Central memory CD8-positive, alpha-beta T cell (primary cell): ENCODE data around the gene TNFAIP8L3.
A peak's percentile ranks its signal among the peaks of the same experiment; 100 is the strongest.

ENCODE experiments used
- ATAC-seq: fragments of 150-1000 bp; cut with Tn5 transposase; replicated peaks from 2 replicates; pipeline ENCODE4 v1.10.0; 2022; ENCODE audit warnings: mild to moderate bottlenecking, moderate FRiP score, moderate number of reproducible peaks; ENCODE audit not compliant: poor library complexity, severe bottlenecking; ENCODE audit errors: extremely low read depth
- DNase-seq, 2 donors: peaks; one replicate each; pipeline ENCODE4 v3.0.0; 2021; ENCODE audit warnings: low spot score in 2 of 2
- H3K27ac Mint-ChIP-seq: one replicate; pipeline ENCODE4 v1.8.0; 2022; ENCODE audit warnings: low read depth, mild to moderate bottlenecking, moderate library complexity, mixed read lengths
- H3K27me3 Mint-ChIP-seq: one replicate; pipeline ENCODE4 v1.8.0; 2022; ENCODE audit warnings: mixed read lengths
- H3K36me3 Mint-ChIP-seq: one replicate; pipeline ENCODE4 v1.8.0; 2022; ENCODE audit warnings: mild to moderate bottlenecking, moderate library complexity, mixed read lengths; ENCODE audit not compliant: insufficient read depth
- H3K4me1 Mint-ChIP-seq: one replicate; pipeline ENCODE4 v1.8.0; 2022; ENCODE audit warnings: mixed read lengths
- H3K4me3 Mint-ChIP-seq: one replicate; pipeline ENCODE4 v1.8.0; 2022; ENCODE audit warnings: mild to moderate bottlenecking, moderate library complexity, mixed read lengths
- H3K9me3 Mint-ChIP-seq: one replicate; pipeline ENCODE4 v1.8.0; 2022; ENCODE audit warnings: mixed read lengths

Gene TNFAIP8L3

GRCh38 chr15:51093839-51094605 lies 684 bp downstream of the TNFAIP8L3 start:
- ATAC-seq (no peak), DNase-seq (no peak)
- Mint-ChIP-seq H3K4me1 (no peaks in the 10 kb centered on the region), H3K4me3 (peak overlapping the region; percentile 11), H3K9me3 (no peaks in the 10 kb centered on the region), H3K27ac (no peak overlapping the region), H3K36me3 (no peaks in the 10 kb centered on the region), H3K27me3 (peaks cover 94% of the 10 kb centered on the region)

GRCh38 chr15:51093488-51093838 lies 1.2 kb downstream of the TNFAIP8L3 start:
- H3K27me3 Mint-ChIP-seq, result peaks cover 96% of the 10 kb centered on the region

DNA sequence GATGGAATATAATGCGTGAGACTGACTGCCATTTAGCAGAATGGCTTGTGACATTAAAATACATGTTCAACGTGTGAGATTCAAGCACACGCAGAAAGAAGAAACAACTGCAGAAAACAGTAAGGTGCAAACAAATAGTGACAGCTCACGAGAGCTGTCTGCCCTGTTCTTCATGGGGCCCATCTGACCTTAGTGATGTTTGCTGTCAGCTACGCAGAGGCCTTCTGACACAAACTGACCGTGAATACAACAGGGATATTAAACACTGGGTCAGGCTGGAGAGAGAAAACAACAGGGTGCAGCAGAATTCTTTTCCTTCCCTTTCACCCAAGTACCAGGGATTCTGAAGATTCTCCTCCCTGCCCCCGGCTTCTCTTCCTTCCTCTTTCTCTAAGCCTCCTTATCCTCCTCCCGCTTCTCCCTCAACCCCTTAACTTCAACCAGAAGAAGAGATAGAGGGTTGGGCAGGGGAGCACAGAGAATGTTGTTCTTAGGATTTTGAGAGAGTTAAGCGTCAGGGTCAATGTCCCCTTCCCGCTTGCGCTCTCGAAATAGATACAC lies 2.1 kb downstream of the TNFAIP8L3 start:
- H3K27me3 Mint-ChIP-seq, result peaks cover 88% of the 10 kb centered on the region
- ATAC-seq (no peak), DNase-seq (no peak)
- H3K4me1 Mint-ChIP-seq, result no peaks in the 10 kb centered on the region
- H3K4me3 Mint-ChIP-seq, result no peak overlapping the region
- peaks cover 2% of the 10 kb centered on the region for H3K36me3 Mint-ChIP-seq
- no peak overlapping the region for H3K27ac Mint-ChIP-seq
- no peaks in the 10 kb centered on the region for H3K9me3 Mint-ChIP-seq

More at GRCh38 chr15:51093488-51093838, 1.2 kb downstream of the TNFAIP8L3 start:
- Mint-ChIP-seq H3K4me3 (peak overlapping the region; percentile 11), H3K27ac (no peak overlapping the region), H3K4me1 (no peaks in the 10 kb centered on the region), H3K9me3 (no peaks in the 10 kb centered on the region), H3K36me3 (no peaks in the 10 kb centered on the region)
- ATAC-seq (no peak), DNase-seq (no peak)

DNA sequence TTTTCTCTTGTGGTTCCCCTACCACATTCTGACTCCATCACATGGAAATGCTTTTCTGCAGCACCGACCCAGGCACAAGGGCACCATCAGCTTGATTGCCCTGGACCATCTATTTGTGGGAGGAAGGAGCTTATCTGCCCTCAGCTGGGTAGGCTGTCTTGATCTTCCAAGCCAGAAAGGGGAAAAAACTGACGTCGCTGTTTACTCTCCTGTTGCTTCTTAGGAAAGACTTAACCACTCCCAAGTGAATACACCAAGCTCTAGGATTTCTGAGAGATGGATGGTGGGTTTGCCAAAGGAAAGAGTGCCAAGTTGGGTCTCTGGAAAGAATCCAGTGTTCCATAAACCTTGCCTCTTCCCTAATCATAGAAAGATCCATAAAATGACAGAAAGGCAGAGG lies 4.0 kb downstream of the TNFAIP8L3 start:
- Mint-ChIP-seq H3K27ac (no peak overlapping the region), H3K4me3 (no peak overlapping the region), H3K4me1 (no peaks in the 10 kb centered on the region), H3K36me3 (peaks cover 2% of the 10 kb centered on the region), H3K27me3 (peaks cover 78% of the 10 kb centered on the region), H3K9me3 (no peaks in the 10 kb centered on the region)
- no peak for ATAC-seq
- DNase-seq, result no peak

- peaks cover 69% of the 10 kb centered on the region for H3K27me3 Mint-ChIP-seq
- no peaks in the 10 kb centered on the region for H3K9me3 Mint-ChIP-seq
- no peak overlapping the region for H3K27ac Mint-ChIP-seq
- DNase-seq (no peak), ATAC-seq (no peak)
- no peak overlapping the region for H3K4me3 Mint-ChIP-seq
- peaks cover 2% of the 10 kb centered on the region for H3K36me3 Mint-ChIP-seq
- H3K4me1 Mint-ChIP-seq, result no peaks in the 10 kb centered on the region
Observed at GRCh38 chr15:51089699-51090453, 4.8 kb downstream of the TNFAIP8L3 start.

DNA sequence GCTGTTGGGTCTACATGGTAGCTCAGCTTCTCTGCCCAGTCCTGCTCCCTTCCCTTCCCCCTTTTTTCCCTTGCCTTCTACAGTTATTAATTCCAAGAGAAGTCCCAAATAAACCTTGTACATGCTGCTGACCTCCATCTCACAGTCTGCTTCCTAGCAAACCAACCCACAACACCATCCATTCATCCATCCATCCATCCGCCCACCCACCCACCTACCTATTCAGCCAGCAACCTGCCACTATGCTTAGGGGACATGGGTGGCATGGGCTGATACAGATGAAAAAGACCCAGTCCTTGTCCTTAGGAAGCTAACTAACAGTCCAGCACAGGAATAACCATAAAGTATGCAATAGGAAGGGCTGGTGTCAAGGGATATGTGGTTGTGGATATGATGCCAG lies 5.7 kb downstream of the TNFAIP8L3 start:
- ATAC-seq (no peak), DNase-seq (no peak)
- Mint-ChIP-seq H3K4me3 (no peak overlapping the region), H3K9me3 (no peaks in the 10 kb centered on the region), H3K27ac (no peak overlapping the region), H3K27me3 (peaks cover 65% of the 10 kb centered on the region), H3K4me1 (no peaks in the 10 kb centered on the region), H3K36me3 (peaks cover 2% of the 10 kb centered on the region)

DNA sequence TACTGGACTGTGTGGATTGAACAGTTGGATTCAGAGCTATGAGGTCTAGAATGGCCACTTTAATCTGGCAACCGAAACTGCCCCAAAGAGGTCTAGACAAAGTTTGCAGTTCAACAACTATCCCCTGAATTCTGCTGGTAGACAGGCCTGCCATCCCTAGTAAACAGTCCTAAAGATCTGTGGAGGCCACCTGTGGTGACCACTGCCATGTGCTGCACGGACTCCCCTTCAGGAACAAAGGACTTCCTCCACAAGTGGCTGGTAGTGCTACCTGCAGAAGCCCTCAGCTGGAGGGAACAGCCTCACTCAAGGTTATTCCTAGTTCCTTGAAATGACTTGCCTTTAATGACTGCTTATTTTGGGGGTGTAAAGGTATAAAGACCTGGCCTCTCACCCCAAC lies 6.1 kb downstream of the TNFAIP8L3 start:
- Mint-ChIP-seq H3K27me3 (peaks cover 60% of the 10 kb centered on the region), H3K9me3 (no peaks in the 10 kb centered on the region), H3K4me1 (no peaks in the 10 kb centered on the region), H3K4me3 (no peak overlapping the region), H3K36me3 (peaks cover 2% of the 10 kb centered on the region), H3K27ac (no peak overlapping the region)
- ATAC-seq (no peak), DNase-seq (no peak)

DNA sequence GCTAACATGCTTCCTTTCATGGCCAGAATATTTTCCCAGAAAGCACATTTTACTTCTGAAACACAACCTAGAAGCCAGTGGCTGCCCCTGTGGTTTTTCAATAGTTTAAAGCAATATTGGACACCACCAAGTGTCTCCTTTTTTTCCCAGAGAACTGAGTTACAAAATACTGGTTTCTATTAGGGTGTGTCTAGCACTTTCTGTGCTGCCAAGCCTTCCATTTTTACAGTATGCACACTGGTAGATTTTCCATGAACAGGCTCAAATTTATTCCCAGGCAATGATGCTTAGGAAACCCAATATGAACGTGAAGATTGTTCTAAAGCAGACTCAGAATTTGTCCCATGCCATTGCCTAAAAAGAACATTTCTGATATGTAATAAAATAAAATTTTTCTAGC lies 7.2 kb downstream of the TNFAIP8L3 start:
- DNase-seq, result no peak
- Mint-ChIP-seq H3K9me3 (no peaks in the 10 kb centered on the region), H3K27ac (no peak overlapping the region), H3K36me3 (peaks cover 2% of the 10 kb centered on the region), H3K4me1 (no peaks in the 10 kb centered on the region), H3K4me3 (no peak overlapping the region), H3K27me3 (peaks cover 49% of the 10 kb centered on the region)
- ATAC-seq, result no peak

DNA sequence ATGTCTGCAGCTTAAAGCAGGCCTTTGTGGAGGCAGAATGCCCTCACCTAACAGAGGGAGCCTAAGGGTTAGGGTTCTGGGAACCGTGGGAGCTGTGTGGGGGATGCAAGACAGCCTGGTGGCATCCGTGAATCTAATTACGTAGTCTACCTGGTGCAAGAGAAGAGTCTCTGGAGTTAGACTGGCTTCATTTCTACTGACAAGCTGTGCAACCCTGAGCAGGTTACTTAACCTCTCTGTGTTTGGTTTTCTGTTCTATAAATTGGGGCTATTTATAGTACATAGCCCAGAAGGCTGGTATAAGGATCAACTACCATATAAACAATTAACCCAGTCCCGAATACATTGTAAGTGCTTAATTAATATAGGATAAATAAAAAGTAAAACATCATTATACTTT lies 8.3 kb downstream of the TNFAIP8L3 start:
- Mint-ChIP-seq H3K27ac (no peak overlapping the region), H3K4me1 (no peaks in the 10 kb centered on the region), H3K9me3 (no peaks in the 10 kb centered on the region), H3K27me3 (peaks cover 38% of the 10 kb centered on the region), H3K4me3 (no peak overlapping the region), H3K36me3 (peaks cover 2% of the 10 kb centered on the region)
- ATAC-seq (no peak), DNase-seq (no peak)

DNA sequence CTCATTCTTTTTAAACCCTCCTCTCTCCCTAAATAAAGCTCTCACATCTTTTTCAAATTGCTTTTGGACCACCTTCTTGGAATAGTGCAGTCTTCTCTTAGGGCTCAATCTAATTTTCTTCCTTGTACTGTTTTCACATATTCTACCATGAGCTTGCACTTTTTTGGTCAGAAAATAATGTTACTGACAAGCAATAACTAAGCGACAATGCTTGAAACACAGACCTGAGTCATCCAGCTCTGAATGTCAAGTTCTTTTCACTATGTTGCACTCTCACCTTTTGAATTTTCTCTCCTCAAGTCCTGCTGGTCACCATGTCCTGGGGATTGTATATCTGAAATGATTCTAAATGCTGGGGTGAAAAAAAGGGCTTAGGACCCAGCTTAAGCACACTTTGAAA lies 8.9 kb downstream of the TNFAIP8L3 start:
- no peak overlapping the region for H3K27ac Mint-ChIP-seq
- H3K4me1 Mint-ChIP-seq, result no peaks in the 10 kb centered on the region
- ATAC-seq (no peak), DNase-seq (no peak)
- no peaks in the 10 kb centered on the region for H3K9me3 Mint-ChIP-seq
- peaks cover 32% of the 10 kb centered on the region for H3K27me3 Mint-ChIP-seq
- peaks cover 2% of the 10 kb centered on the region for H3K36me3 Mint-ChIP-seq
- no peak overlapping the region for H3K4me3 Mint-ChIP-seq

DNA sequence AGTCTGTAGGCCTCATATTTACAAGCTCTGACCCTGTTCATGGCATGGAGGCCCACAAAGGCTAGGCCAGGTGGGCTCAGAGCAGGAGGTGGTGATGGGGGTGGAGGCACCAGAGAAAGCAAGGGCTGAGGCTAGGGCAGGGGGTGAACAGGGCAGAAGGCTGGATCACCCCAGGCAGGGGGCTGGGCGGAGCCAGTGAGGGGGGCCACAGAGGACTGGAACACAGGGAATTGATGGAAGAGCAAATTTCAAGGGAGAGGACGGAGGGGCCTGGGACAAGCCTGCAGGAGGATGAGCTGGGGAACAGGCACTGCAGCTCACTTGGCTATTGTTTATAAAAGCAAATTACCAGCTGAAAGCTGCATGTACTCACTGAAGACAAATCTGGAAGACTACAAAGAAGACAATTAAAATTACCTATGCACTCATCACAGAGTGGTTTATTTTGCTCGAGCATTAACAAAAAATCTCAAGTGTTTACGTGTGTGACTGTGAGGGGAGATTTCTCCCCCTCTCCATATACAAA lies 11.0 kb downstream of the TNFAIP8L3 start:
- Mint-ChIP-seq H3K27me3 (peaks cover 17% of the 10 kb centered on the region), H3K27ac (no peak overlapping the region), H3K4me1 (no peaks in the 10 kb centered on the region), H3K4me3 (no peak overlapping the region), H3K36me3 (peaks cover 2% of the 10 kb centered on the region), H3K9me3 (no peaks in the 10 kb centered on the region)
- no peak for ATAC-seq
- DNase-seq, result no peak

DNA sequence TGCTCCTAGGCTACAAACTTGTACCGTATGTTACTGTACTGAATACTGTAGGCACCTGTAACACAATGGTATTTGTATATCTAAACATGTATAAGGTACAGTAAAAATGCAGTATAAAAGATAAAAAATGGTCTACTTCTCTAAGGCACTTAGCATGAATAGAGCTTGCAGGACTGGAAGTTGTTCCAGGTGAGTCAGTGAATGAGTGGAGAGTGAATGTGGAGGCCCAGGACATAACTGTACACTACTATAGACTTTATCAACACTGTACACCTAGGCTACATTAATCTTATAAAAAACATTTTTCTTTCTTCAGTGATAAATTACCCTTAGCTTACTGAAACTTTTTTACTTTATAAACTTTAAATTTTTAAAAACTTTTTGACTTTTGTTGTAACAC lies 12.5 kb downstream of the TNFAIP8L3 start:
- Mint-ChIP-seq H3K4me3 (no peak overlapping the region), H3K9me3 (no peaks in the 10 kb centered on the region), H3K27ac (no peak overlapping the region), H3K4me1 (peaks cover 1% of the 10 kb centered on the region), H3K36me3 (no peaks in the 10 kb centered on the region), H3K27me3 (peaks cover 21% of the 10 kb centered on the region)
- no peak for ATAC-seq
- no peak for DNase-seq

DNA sequence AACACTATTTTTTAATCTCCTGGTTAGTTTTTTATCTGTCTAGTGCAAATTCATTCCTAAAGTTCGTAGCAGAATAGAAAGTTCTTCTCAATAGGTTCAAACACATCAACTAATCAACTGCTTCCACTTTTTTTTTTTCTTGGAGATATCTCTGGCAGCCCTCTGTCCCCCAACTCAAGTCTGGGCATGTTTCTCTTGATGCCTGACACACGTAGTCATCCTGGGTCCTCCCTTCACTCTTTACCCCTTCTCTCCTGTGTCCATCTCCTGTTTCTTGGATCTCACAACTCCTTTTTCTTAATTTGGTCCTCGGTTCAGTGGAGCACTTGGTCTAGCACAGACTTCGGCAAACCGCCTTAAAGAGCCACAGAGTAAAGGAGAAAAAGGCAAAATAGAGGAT lies 14.4 kb downstream of the TNFAIP8L3 start:
- Mint-ChIP-seq H3K4me3 (no peak overlapping the region), H3K4me1 (peaks cover 7% of the 10 kb centered on the region), H3K27ac (no peak overlapping the region), H3K27me3 (peaks cover 30% of the 10 kb centered on the region), H3K9me3 (no peaks in the 10 kb centered on the region), H3K36me3 (no peaks in the 10 kb centered on the region)
- no peak for DNase-seq
- ATAC-seq, result no peak
